Right renal cortex interstitium (tissue), 3 donors: ENCODE measurements around the gene TSPAN4. TPM values are rescaled to one million over a fixed set of nuclear protein-coding genes. Genes with fewer than 3 reads are reported as not detected.

Source experiments
- DNase-seq, 3 donors: peaks; one replicate each; pipeline ENCODE4 v3.0.0-alpha.2; 2013; ENCODE audit warnings: low read depth in 3 of 3, low spot score in 2 of 3
- polyA plus RNA-seq, 3 donors: library from polyadenylated mRNA; unstranded; fragments of 120-200 nt; gene quantifications; one replicate each; pipeline ENCODE4 v1.2.1, GENCODE V29; 2013; ENCODE audit not compliant: insufficient read length in 3 of 3

Gene TSPAN4
- polyA plus RNA-seq = 10 to 100 TPM; 55.0 to 71.2 (median 64.1) TPM

GRCh38 chr11:842370-843002 is at the start of gene TSPAN4, which contains the start of gene POLR2L:
TSS of gene TSPAN4 (plus strand) at chr11:842852. CDS start at chr11:850305, 7,453 bp downstream.
TSS of gene POLR2L (minus strand) at chr11:842529. CDS start at chr11:842508, 21 bp downstream.
- DNase-seq = no peak

GRCh38 chr11:792873-793272 is 49.8 kb upstream of the TSPAN4 start:
- no peak for DNase-seq

- no peak for DNase-seq
These were observed 49.1 kb upstream of the TSPAN4 start for GRCh38 chr11:793556-793955.

- DNase-seq = no peak
These were observed 48.5 kb upstream of the TSPAN4 start for GRCh38 chr11:794013-794765.

- no peak for DNase-seq
These were observed 47.7 kb upstream of the TSPAN4 start for GRCh38 chr11:794766-795633.

GRCh38 chr11:795634-796564 is 46.8 kb upstream of the TSPAN4 start:
- no peak for DNase-seq

GRCh38 chr11:796565-797295 is 45.9 kb upstream of the TSPAN4 start:
- no peak for DNase-seq

- DNase-seq = peak in 1 of 3 donors; percentile 70
These were observed 45.2 kb upstream of the TSPAN4 start for GRCh38 chr11:797296-798092.

GRCh38 chr11:798093-798713 is 44.4 kb upstream of the TSPAN4 start, which contains the start of gene SLC25A22:
TSS of gene SLC25A22 (minus strand) at chr11:798281. CDS start at chr11:795006, 3,275 bp downstream.
- no peak for DNase-seq

- DNase-seq = no peak
These were observed 42.9 kb upstream of the TSPAN4 start for GRCh38 chr11:799641-800316.

- DNase-seq = no peak
These were observed 42.2 kb upstream of the TSPAN4 start for GRCh38 chr11:800473-800872.

GRCh38 chr11:801097-801780 is 41.4 kb upstream of the TSPAN4 start:
- no peak for DNase-seq

- DNase-seq = no peak
These were observed 40.5 kb upstream of the TSPAN4 start for GRCh38 chr11:802018-802617.

GRCh38 chr11:802693-803466 is 39.8 kb upstream of the TSPAN4 start:
- DNase-seq = no peak

- no peak for DNase-seq
These were observed 39.2 kb upstream of the TSPAN4 start for GRCh38 chr11:803467-803742.
